PC-3 (cell line): ENCODE results near the gene MLIP. TPM values are rescaled to one million over a fixed set of nuclear protein-coding genes. Genes with fewer than 3 reads are reported as not detected.

Experiments
- ATAC-seq: fragments of 200-7000 bp; cut with Tn5 transposase; 2 replicates; pipeline ENCODE4 v1.9.1; 2020; ENCODE audit warnings: mild to moderate bottlenecking, moderate library complexity
- BruUV-seq: library from RNA; stranded (reverse); fragments of 400-500 nt; replicated peaks from 2 replicates; lab custom pipeline; 2021; lab: Mats Ljungman, UMichigan
- CTCF ChIA-PET: fragments of 300-600 bp; sonication (Branson Sonifier 250); formaldehyde crosslinking; loops from one replicate; lab custom pipeline; 2022; ENCODE audit warnings: antibody characterized with exemption; lab: Charles Lee
- POLR2A ChIA-PET: fragments of 300-600 bp; sonication (Branson Sonifier 250); formaldehyde crosslinking; loops from one replicate; lab custom pipeline; 2022; ENCODE audit warnings: antibody characterized with exemption; ENCODE audit not compliant: unreplicated experiment; lab: Charles Lee
- DNase-seq: peaks from one replicate; pipeline ENCODE4 v3.0.0-alpha.2; 2015
- H2AFZ ChIP-seq: fragments of 300-600 bp; sonication (generic); 2 replicates; pipeline ENCODE4 v1.6.0; 2016; ENCODE audit warnings: antibody characterized with exemption, low read length
- H3F3A ChIP-seq: fragments of 300-600 bp; sonication (generic); one replicate; pipeline ENCODE4 v1.6.0; 2017; ENCODE audit warnings: antibody characterized with exemption, low read length, control low read depth, mild to moderate bottlenecking; ENCODE audit not compliant: unreplicated experiment
- H3K27ac ChIP-seq: fragments of 300-600 bp; sonication (generic); 2 replicates; pipeline ENCODE4 v1.5.1; 2016; ENCODE audit warnings: mild to moderate bottlenecking, low read length
- H3K27me3 ChIP-seq: fragments of 300-600 bp; sonication (generic); 2 replicates; pipeline ENCODE4 v1.6.1; 2016; ENCODE audit warnings: low read length, mixed read lengths
- H3K36me3 ChIP-seq: fragments of 300-600 bp; sonication (generic); 2 replicates; pipeline ENCODE4 v1.6.1; 2016; ENCODE audit warnings: low read depth, mixed run types, low read length, mixed read lengths
- H3K4me1 ChIP-seq: fragments of 300-600 bp; sonication (generic); 2 replicates; pipeline ENCODE4 v1.5.1; 2016; ENCODE audit warnings: low read length; ENCODE audit not compliant: insufficient read depth
- H3K4me2 ChIP-seq: fragments of 300-600 bp; sonication (generic); 2 replicates; pipeline ENCODE4 v1.6.0; 2016; ENCODE audit warnings: low read length
- H3K4me3 ChIP-seq: fragments of 300-600 bp; sonication (generic); 2 replicates; pipeline ENCODE4 v1.5.1; 2016; ENCODE audit warnings: mild to moderate bottlenecking, low read length, mixed read lengths
- H3K79me2 ChIP-seq: fragments of 300-600 bp; sonication (generic); 2 replicates; pipeline ENCODE4 v1.6.1; 2017; ENCODE audit warnings: low read length, mixed read lengths
- H3K9ac ChIP-seq: fragments of 300-600 bp; sonication (generic); 2 replicates; pipeline ENCODE4 v1.6.0; 2016; ENCODE audit warnings: mild to moderate bottlenecking, low read length
- H3K9me2 ChIP-seq: fragments of 300-600 bp; sonication (generic); replicated peaks from 2 replicates; pipeline ENCODE4 v1.6.1; 2016; ENCODE audit warnings: mixed run types, low read length, mixed read lengths
- H3K9me3 ChIP-seq: fragments of 300-600 bp; sonication (generic); 2 replicates; pipeline ENCODE4 v1.6.1; 2016; ENCODE audit warnings: low read length, mixed read lengths
- H4K20me1 ChIP-seq: fragments of 300-600 bp; sonication (generic); 2 replicates; pipeline ENCODE4 v1.6.1; 2016; ENCODE audit warnings: low read length, mixed read lengths
- CTCF ChIP-seq: fragments of 300-600 bp; sonication (generic); conservative IDR thresholded peaks from 2 replicates; pipeline ENCODE4 v1.5.1; 2017; ENCODE audit warnings: antibody characterized with exemption, low read depth, mild to moderate bottlenecking, low read length
- EZH2 ChIP-seq: fragments of 300-600 bp; sonication (generic); IDR thresholded peaks from one replicate; pipeline ENCODE4 v1.6.1; 2017; ENCODE audit warnings: antibody characterized with exemption, mild to moderate bottlenecking, low read length; ENCODE audit not compliant: unreplicated experiment
- EZH2phosphoT487 ChIP-seq: fragments of 300-600 bp; sonication (generic); IDR thresholded peaks from 2 replicates; pipeline ENCODE4 v1.6.1; 2018; ENCODE audit warnings: mild to moderate bottlenecking, antibody characterized with exemption, low read length, borderline replicate concordance
- intact Hi-C: fragments of 100-400 bp; cut with micrococcal nuclease; formaldehyde crosslinking; loops from 2 replicates; pipeline ENCODE4 v1.9.0; 2023
- total RNA-seq: library from RNA; depleted of rRNA; stranded (reverse); fragments of >200 nt; gene quantifications from 2 replicates; pipeline ENCODE4 v1.2.3, GENCODE V29; 2014

Gene MLIP
- total RNA-seq, 1 experiment from 2014 or later, result not detected

DNA sequence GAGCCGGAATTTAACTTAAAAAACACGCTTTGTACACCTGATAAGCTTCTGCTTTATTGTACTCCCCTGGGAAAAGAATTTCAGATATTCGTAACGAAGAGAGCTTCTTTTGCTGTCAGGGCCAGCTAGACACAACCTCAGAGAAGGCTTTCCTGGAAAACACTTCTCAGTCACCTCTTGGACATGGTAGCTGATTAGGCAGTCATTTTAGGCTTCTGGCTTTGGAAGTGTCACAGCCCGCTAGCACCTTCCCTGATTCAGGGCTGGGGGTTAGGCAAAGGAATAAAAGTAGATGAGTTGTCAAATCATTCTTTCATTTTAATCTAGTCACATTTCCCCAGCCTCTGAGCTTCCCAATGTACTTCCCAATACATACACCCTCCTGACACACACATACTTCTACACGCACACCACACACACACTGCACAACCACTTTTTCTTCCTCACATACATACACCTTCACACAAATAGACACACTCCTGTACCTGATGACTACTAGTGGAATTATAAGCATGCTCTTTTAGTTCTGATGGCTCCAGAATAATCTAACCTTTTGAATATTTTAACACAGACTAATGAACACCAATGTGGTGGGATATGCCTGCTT, 162.1 kb downstream of the MLIP start:
- CTCF ChIA-PET, result no interaction called here
- POLR2A ChIA-PET, result no interaction called here
- H4K20me1 ChIP-seq, result no peaks in the 10 kb centered on the region
- no peaks in the 10 kb centered on the region for H3K9me3 ChIP-seq
- TF ChIP-seq EZH2 (no peak), CTCF (no peak), EZH2phosphoT487 (no peak)
- peaks cover 10% of the 10 kb centered on the region; the same call in 1 of the 2 replicates for H3K4me1 ChIP-seq
- DNase-seq, result no peak
- H3K9ac ChIP-seq, result no peak overlapping the region
- 0 out of 2 replicates have a peak, but pooled peaks cover 3% of the 10 kb centered on the region for H3K9me2 ChIP-seq
- H3K36me3 ChIP-seq, result no peaks in the 10 kb centered on the region
- H3K79me2 ChIP-seq, result no peaks in the 10 kb centered on the region
- no peak overlapping the region for H3K27ac ChIP-seq
- no peaks in the 10 kb centered on the region for H3K27me3 ChIP-seq
- H3K4me3 ChIP-seq, result no peak overlapping the region
- intact Hi-C loops, result no loop called here
- ATAC-seq, result no peak
- H2AFZ ChIP-seq, result no peak overlapping the region
- no peaks in the 10 kb centered on the region for H3F3A ChIP-seq
- H3K4me2 ChIP-seq, result no peak overlapping the region
- BruUV-seq, result no TSS peak

- no peak for TF ChIP-seq CTCF
- TF ChIP-seq EZH2phosphoT487, result no peak
- Histone ChIP-seq H3K36me3 (no peaks in the 10 kb centered on the region), H3K79me2 (no peaks in the 10 kb centered on the region), H3K9me3 (no peaks in the 10 kb centered on the region), H3K4me1 (peaks cover 10% of the 10 kb centered on the region; the same call in 1 of the 2 replicates), H3K9ac (no peak overlapping the region), H3K4me2 (no peak overlapping the region), H3K27ac (no peak overlapping the region), H3K27me3 (no peaks in the 10 kb centered on the region), H3K9me2 (0 out of 2 replicates have a peak, but pooled peaks cover 3% of the 10 kb centered on the region), H3K4me3 (no peak overlapping the region), H4K20me1 (no peaks in the 10 kb centered on the region), H3F3A (no peaks in the 10 kb centered on the region), H2AFZ (no peak overlapping the region)
- ChIA-PET POLR2A (no interaction called here), CTCF (no interaction called here)
- ATAC-seq (no peak), DNase-seq (no peak)
- intact Hi-C loops, result no loop called here
- BruUV-seq, result no TSS peak
Observed at GRCh38 chr6:54274383-54274782, 163.1 kb downstream of the MLIP start.

- Histone ChIP-seq H3K79me2 (no peaks in the 10 kb centered on the region), H3K4me3 (no peak overlapping the region), H3K9me3 (no peaks in the 10 kb centered on the region), H3K27ac (peak overlapping the region; percentile 59), H3K36me3 (no peaks in the 10 kb centered on the region), H3K9me2 (no peaks in the 10 kb centered on the region), H4K20me1 (no peaks in the 10 kb centered on the region), H3K27me3 (no peaks in the 10 kb centered on the region), H2AFZ (no peak overlapping the region), H3K9ac (no peak overlapping the region), H3K4me1 (peaks cover 51% of the 10 kb centered on the region), H3F3A (no peaks in the 10 kb centered on the region), H3K4me2 (peak overlapping the region; percentile 23)
- DNase-seq (peak; percentile 90), ATAC-seq (peak; percentile 81)
- ChIA-PET CTCF (interaction anchor here (0.6 to 0.7 kb wide), 2 partner anchors 87 to 962 kb away, joined by 3 to 4 read pairs; no protein-coding TSS in a partner anchor), POLR2A (interaction anchor here (0.7 kb wide), 1 partner anchor 338 kb away, joined by 3 read pairs; no protein-coding TSS in a partner anchor)
- no TSS peak for BruUV-seq
- TF ChIP-seq EZH2, result no peak
- no peak for TF ChIP-seq CTCF
- no peak for TF ChIP-seq EZH2phosphoT487
- intact Hi-C loops, result loop anchor here (5.0 to 10.0 kb wide), 3 partner anchors 85 to 465 kb away; no protein-coding TSS in a partner anchor
Observed at GRCh38 chr6:54282186-54282585, 170.9 kb downstream of the MLIP start.
